Measurements from ENCODE around the gene B2M. TPM values are rescaled to one million over a fixed set of nuclear protein-coding genes. Genes with fewer than 3 reads are reported as not detected.
"Not testable (repeated sequence)": the region's sequence is repeated elsewhere in the genome, so short reads cannot be mapped to it uniquely, and the experiment has no call there.

B2M gene
- 2,056 and 2,318 TPM in 2 replicates for total RNA-seq (2014; rRNA removed; shearing (Covaris generic); ENCODE audit: low replicate concordance)

GRCh38 chr15:44711096-44711742, at the start of gene B2M, which contains the start of gene PATL2:
B2M (plus strand) TSS chr15:44711517; CDS start chr15:44711547, 30 bp downstream.
PATL2 (minus strand) TSS chr15:44711323; CDS start chr15:44676490, 34,833 bp downstream.
- peak; percentile 96 for DNase-seq (ENCODE audit: low read depth)
- in situ Hi-C loops (cut with HindIII; ENCODE audit: low pct_unique_long_range_greater_than_20kb, low sequenced_read_pairs), result no loop called here

- in situ Hi-C loops (cut with HindIII; ENCODE audit: low pct_unique_long_range_greater_than_20kb, low sequenced_read_pairs), result no loop called here
Measured at GRCh38 chr15:44661576-44661975, 49.7 kb upstream of the B2M start.

GRCh38 chr15:44662478-44663409, 48.6 kb upstream of the B2M start:
- peak; percentile 71 for DNase-seq (ENCODE audit: low read depth)
- in situ Hi-C loops (cut with HindIII; ENCODE audit: low pct_unique_long_range_greater_than_20kb, low sequenced_read_pairs), result no loop called here

More at GRCh38 chr15:44661576-44661975, 49.7 kb upstream of the B2M start:
- no peak for DNase-seq (ENCODE audit: low read depth)

- peak; percentile 94 for DNase-seq (ENCODE audit: low read depth)
- in situ Hi-C loops (cut with HindIII; ENCODE audit: low pct_unique_long_range_greater_than_20kb, low sequenced_read_pairs), result no loop called here
Measured at GRCh38 chr15:44663410-44664308, 47.7 kb upstream of the B2M start, which contains the start of gene SPG11. SPG11 (minus strand) TSS chr15:44663662; CDS start chr15:44663647, 15 bp downstream.

- DNase-seq (ENCODE audit: low read depth), result no peak
- in situ Hi-C loops (cut with HindIII; ENCODE audit: low pct_unique_long_range_greater_than_20kb, low sequenced_read_pairs), result no loop called here
Measured at GRCh38 chr15:44666210-44667038, 44.9 kb upstream of the B2M start.

GRCh38 chr15:44667039-44667360, 44.3 kb upstream of the B2M start:
- in situ Hi-C loops (cut with HindIII; ENCODE audit: low pct_unique_long_range_greater_than_20kb, low sequenced_read_pairs), result no loop called here
- DNase-seq (ENCODE audit: low read depth), result no peak

GRCh38 chr15:44668921-44669320, 42.4 kb upstream of the B2M start:
- in situ Hi-C loops (cut with HindIII; ENCODE audit: low pct_unique_long_range_greater_than_20kb, low sequenced_read_pairs), result no loop called here
- no peak for DNase-seq (ENCODE audit: low read depth)

- in situ Hi-C loops (cut with HindIII; ENCODE audit: low pct_unique_long_range_greater_than_20kb, low sequenced_read_pairs), result no loop called here
- no peak for DNase-seq (ENCODE audit: low read depth)
Measured at GRCh38 chr15:44670087-44670950, 41.0 kb upstream of the B2M start.

GRCh38 chr15:44673639-44674038, 37.7 kb upstream of the B2M start:
- in situ Hi-C loops (cut with HindIII; ENCODE audit: low pct_unique_long_range_greater_than_20kb, low sequenced_read_pairs), result no loop called here
- no peak for DNase-seq (ENCODE audit: low read depth)

- in situ Hi-C loops (cut with HindIII; ENCODE audit: low pct_unique_long_range_greater_than_20kb, low sequenced_read_pairs), result no loop called here
Measured at GRCh38 chr15:44675911-44676310, 35.4 kb upstream of the B2M start.

GRCh38 chr15:44676676-44677075, 34.6 kb upstream of the B2M start:
- in situ Hi-C loops (cut with HindIII; ENCODE audit: low pct_unique_long_range_greater_than_20kb, low sequenced_read_pairs), result no loop called here
- DNase-seq (ENCODE audit: low read depth), result peak; percentile 7

More at GRCh38 chr15:44675911-44676310, 35.4 kb upstream of the B2M start:
- no peak for DNase-seq (ENCODE audit: low read depth)

GRCh38 chr15:44682211-44682610, 29.1 kb upstream of the B2M start:
- DNase-seq (ENCODE audit: low read depth), result no peak
- in situ Hi-C loops (cut with HindIII; ENCODE audit: low pct_unique_long_range_greater_than_20kb, low sequenced_read_pairs), result no loop called here

- in situ Hi-C loops (cut with HindIII; ENCODE audit: low pct_unique_long_range_greater_than_20kb, low sequenced_read_pairs), result not testable (repeated sequence)
- DNase-seq (ENCODE audit: low read depth), result peak; percentile 45
Measured at GRCh38 chr15:44682809-44683682, 28.3 kb upstream of the B2M start.

- DNase-seq (ENCODE audit: low read depth); in situ Hi-C loops (cut with HindIII; ENCODE audit: low pct_unique_long_range_greater_than_20kb, low sequenced_read_pairs): not testable (repeated sequence)
Measured at GRCh38 chr15:44689318-44689717, 22.0 kb upstream of the B2M start.

GRCh38 chr15:44690245-44690644, 21.1 kb upstream of the B2M start:
- DNase-seq (ENCODE audit: low read depth); in situ Hi-C loops (cut with HindIII; ENCODE audit: low pct_unique_long_range_greater_than_20kb, low sequenced_read_pairs): not testable (repeated sequence)

GRCh38 chr15:44692659-44693058, 18.7 kb upstream of the B2M start:
- in situ Hi-C loops (cut with HindIII; ENCODE audit: low pct_unique_long_range_greater_than_20kb, low sequenced_read_pairs), result no loop called here
- DNase-seq (ENCODE audit: low read depth), result no peak
